ENCODE measurements around the gene PALMD. TPM values are rescaled to one million over a fixed set of nuclear protein-coding genes. Genes with fewer than 3 reads are reported as not detected.

The PALMD gene
- polyA plus RNA-seq, 1 donor, result 4.6 TPM

- Histone ChIP-seq H3K4me3 (ENCODE audit: low read length) (no peak overlapping the region), H3K36me3 (ENCODE audit: control insufficient read depth, insufficient read depth, low read length) (no peaks in the 10 kb centered on the region), H3K27ac (ENCODE audit: low read length) (no peak overlapping the region), H3K4me1 (ENCODE audit: control insufficient read depth, insufficient read depth, low read length) (no peaks in the 10 kb centered on the region), H3K27me3 (ENCODE audit: control insufficient read depth, insufficient read depth, low read length) (peaks cover 11% of the 10 kb centered on the region), H3K9me3 (ENCODE audit: control insufficient read depth, low read depth, low read length) (no peaks in the 10 kb centered on the region)
- no peak for DNase-seq
- WGBS (ENCODE audit: insufficient coverage, low lambda C conversion rate), result no CpG with 5 or more reads among the region's 2 CpGs
Observed at GRCh38 chr1:99644279-99645004, 1.5 kb upstream of the PALMD start.

- DNase-seq, result no peak
- H3K36me3 ChIP-seq (ENCODE audit: control insufficient read depth, insufficient read depth, low read length), result no peaks in the 10 kb centered on the region
- 100% methylated on average over 1 of the region's 5 CpGs for WGBS (ENCODE audit: insufficient coverage, low lambda C conversion rate)
- H3K9me3 ChIP-seq (ENCODE audit: control insufficient read depth, low read depth, low read length), result no peaks in the 10 kb centered on the region
- no peaks in the 10 kb centered on the region for H3K4me1 ChIP-seq (ENCODE audit: control insufficient read depth, insufficient read depth, low read length)
- peaks cover 11% of the 10 kb centered on the region for H3K27me3 ChIP-seq (ENCODE audit: control insufficient read depth, insufficient read depth, low read length)
- no peak overlapping the region for H3K27ac ChIP-seq (ENCODE audit: low read length)
- H3K4me3 ChIP-seq (ENCODE audit: low read length), result no peak overlapping the region
Observed at GRCh38 chr1:99645203-99645602, 710 bp upstream of the PALMD start.

GRCh38 chr1:99646868-99647267, 955 bp downstream of the PALMD start:
- 85% methylated on average over 5 of the region's 5 CpGs for WGBS (ENCODE audit: insufficient coverage, low lambda C conversion rate)
- H3K36me3 ChIP-seq (ENCODE audit: control insufficient read depth, insufficient read depth, low read length), result no peaks in the 10 kb centered on the region
- H3K4me3 ChIP-seq (ENCODE audit: low read length), result no peak overlapping the region

GRCh38 chr1:99647490-99647889, 1.6 kb downstream of the PALMD start:
- Histone ChIP-seq H3K27ac (ENCODE audit: low read length) (no peak overlapping the region), H3K9me3 (ENCODE audit: control insufficient read depth, low read depth, low read length) (no peaks in the 10 kb centered on the region), H3K27me3 (ENCODE audit: control insufficient read depth, insufficient read depth, low read length) (peaks cover 11% of the 10 kb centered on the region), H3K4me3 (ENCODE audit: low read length) (no peak overlapping the region), H3K36me3 (ENCODE audit: control insufficient read depth, insufficient read depth, low read length) (no peaks in the 10 kb centered on the region), H3K4me1 (ENCODE audit: control insufficient read depth, insufficient read depth, low read length) (no peaks in the 10 kb centered on the region)
- no peak for DNase-seq
- WGBS (ENCODE audit: insufficient coverage, low lambda C conversion rate), result no CpG with 5 or more reads among the region's 4 CpGs

More at GRCh38 chr1:99646868-99647267, 955 bp downstream of the PALMD start:
- no peak for DNase-seq
- H3K27me3 ChIP-seq (ENCODE audit: control insufficient read depth, insufficient read depth, low read length), result peaks cover 11% of the 10 kb centered on the region
- no peaks in the 10 kb centered on the region for H3K9me3 ChIP-seq (ENCODE audit: control insufficient read depth, low read depth, low read length)
- no peak overlapping the region for H3K27ac ChIP-seq (ENCODE audit: low read length)
- H3K4me1 ChIP-seq (ENCODE audit: control insufficient read depth, insufficient read depth, low read length), result no peaks in the 10 kb centered on the region

GRCh38 chr1:99648107-99648506, 2.2 kb downstream of the PALMD start:
- peaks cover 11% of the 10 kb centered on the region for H3K27me3 ChIP-seq (ENCODE audit: control insufficient read depth, insufficient read depth, low read length)
- no peaks in the 10 kb centered on the region for H3K36me3 ChIP-seq (ENCODE audit: control insufficient read depth, insufficient read depth, low read length)
- H3K4me3 ChIP-seq (ENCODE audit: low read length), result no peak overlapping the region
- H3K4me1 ChIP-seq (ENCODE audit: control insufficient read depth, insufficient read depth, low read length), result no peaks in the 10 kb centered on the region
- no peaks in the 10 kb centered on the region for H3K9me3 ChIP-seq (ENCODE audit: control insufficient read depth, low read depth, low read length)
- no peak overlapping the region for H3K27ac ChIP-seq (ENCODE audit: low read length)
- DNase-seq, result no peak
- no CpG with 5 or more reads among the region's 4 CpGs for WGBS (ENCODE audit: insufficient coverage, low lambda C conversion rate)

- DNase-seq, result no peak
- Histone ChIP-seq H3K4me1 (ENCODE audit: control insufficient read depth, insufficient read depth, low read length) (no peaks in the 10 kb centered on the region), H3K27me3 (ENCODE audit: control insufficient read depth, insufficient read depth, low read length) (peaks cover 10% of the 10 kb centered on the region), H3K27ac (ENCODE audit: low read length) (no peak overlapping the region), H3K36me3 (ENCODE audit: control insufficient read depth, insufficient read depth, low read length) (no peaks in the 10 kb centered on the region), H3K9me3 (ENCODE audit: control insufficient read depth, low read depth, low read length) (no peaks in the 10 kb centered on the region), H3K4me3 (ENCODE audit: low read length) (no peak overlapping the region)
- no CpG with 5 or more reads among the region's 2 CpGs for WGBS (ENCODE audit: insufficient coverage, low lambda C conversion rate)
Observed at GRCh38 chr1:99650030-99650429, 4.1 kb downstream of the PALMD start.

- WGBS (ENCODE audit: insufficient coverage, low lambda C conversion rate), result 43% methylated on average over 2 of the region's 3 CpGs
Observed at GRCh38 chr1:99650773-99651437, 5.0 kb downstream of the PALMD start.

GRCh38 chr1:99652881-99653281, 7.0 kb downstream of the PALMD start:
- Histone ChIP-seq H3K9me3 (ENCODE audit: control insufficient read depth, low read depth, low read length) (no peaks in the 10 kb centered on the region), H3K27ac (ENCODE audit: low read length) (no peak overlapping the region), H3K27me3 (ENCODE audit: control insufficient read depth, insufficient read depth, low read length) (no peaks in the 10 kb centered on the region), H3K4me1 (ENCODE audit: control insufficient read depth, insufficient read depth, low read length) (no peaks in the 10 kb centered on the region), H3K4me3 (ENCODE audit: low read length) (no peak overlapping the region), H3K36me3 (ENCODE audit: control insufficient read depth, insufficient read depth, low read length) (no peaks in the 10 kb centered on the region)
- DNase-seq, result no peak
- WGBS (ENCODE audit: insufficient coverage, low lambda C conversion rate), result 67% methylated on average over 1 of the region's 2 CpGs

More at GRCh38 chr1:99650773-99651437, 5.0 kb downstream of the PALMD start:
- Histone ChIP-seq H3K9me3 (ENCODE audit: control insufficient read depth, low read depth, low read length) (no peaks in the 10 kb centered on the region), H3K27me3 (ENCODE audit: control insufficient read depth, insufficient read depth, low read length) (peaks cover 5% of the 10 kb centered on the region), H3K36me3 (ENCODE audit: control insufficient read depth, insufficient read depth, low read length) (no peaks in the 10 kb centered on the region), H3K27ac (ENCODE audit: low read length) (no peak overlapping the region), H3K4me3 (ENCODE audit: low read length) (no peak overlapping the region), H3K4me1 (ENCODE audit: control insufficient read depth, insufficient read depth, low read length) (no peaks in the 10 kb centered on the region)
- DNase-seq, result no peak

- Histone ChIP-seq H3K36me3 (ENCODE audit: control insufficient read depth, insufficient read depth, low read length) (no peaks in the 10 kb centered on the region), H3K9me3 (ENCODE audit: control insufficient read depth, low read depth, low read length) (no peaks in the 10 kb centered on the region), H3K4me3 (ENCODE audit: low read length) (no peak overlapping the region), H3K27me3 (ENCODE audit: control insufficient read depth, insufficient read depth, low read length) (no peaks in the 10 kb centered on the region), H3K27ac (ENCODE audit: low read length) (no peak overlapping the region), H3K4me1 (ENCODE audit: control insufficient read depth, insufficient read depth, low read length) (no peaks in the 10 kb centered on the region)
- no peak for DNase-seq
- 100% methylated on average over 3 of the region's 3 CpGs for WGBS (ENCODE audit: insufficient coverage, low lambda C conversion rate)
Observed at GRCh38 chr1:99655376-99655775, 9.5 kb downstream of the PALMD start.

GRCh38 chr1:99656701-99657100, 10.8 kb downstream of the PALMD start:
- H3K27me3 ChIP-seq (ENCODE audit: control insufficient read depth, insufficient read depth, low read length), result no peaks in the 10 kb centered on the region
- H3K27ac ChIP-seq (ENCODE audit: low read length), result no peak overlapping the region
- H3K9me3 ChIP-seq (ENCODE audit: control insufficient read depth, low read depth, low read length), result no peaks in the 10 kb centered on the region
- no peaks in the 10 kb centered on the region for H3K4me1 ChIP-seq (ENCODE audit: control insufficient read depth, insufficient read depth, low read length)
- H3K4me3 ChIP-seq (ENCODE audit: low read length), result no peak overlapping the region
- WGBS (ENCODE audit: insufficient coverage, low lambda C conversion rate), result 60% methylated on average over 1 of the region's 3 CpGs
- no peaks in the 10 kb centered on the region for H3K36me3 ChIP-seq (ENCODE audit: control insufficient read depth, insufficient read depth, low read length)
- DNase-seq, result no peak
